Activated CD8-positive, alpha-beta memory T cell treated with anti-CD3 and anti-CD28 coated beads, Interleukin-2, amount 50 U/mL, for 1 hour (primary cell): ENCODE measurements around the gene PFAS.

Experiments
- DNase-seq: peaks from one replicate; pipeline ENCODE4 v3.0.0-alpha.2; 2020; ENCODE audit errors: extremely low read depth

PFAS gene

GRCh38 chr17:8294814-8295316 is 45.8 kb downstream of the PFAS start:
- DNase-seq: no peak

GRCh38 chr17:8300226-8300625 is 51.1 kb downstream of the PFAS start:
- no peak for DNase-seq

- DNase-seq: peak; percentile 36
Observed at GRCh38 chr17:8300627-8301242, 51.6 kb downstream of the PFAS start.

GRCh38 chr17:8310601-8311123 is 61.6 kb downstream of the PFAS start:
- no peak for DNase-seq

- no peak for DNase-seq
Observed at GRCh38 chr17:8311131-8311790, 62.2 kb downstream of the PFAS start.

- no peak for DNase-seq
Observed at GRCh38 chr17:8312251-8312650, 63.2 kb downstream of the PFAS start.

- no peak for DNase-seq
Observed at GRCh38 chr17:8312726-8313600, 63.9 kb downstream of the PFAS start.

GRCh38 chr17:8314797-8315763 is 66.0 kb downstream of the PFAS start:
- DNase-seq: no peak

GRCh38 chr17:8315764-8316217 is 66.7 kb downstream of the PFAS start:
- no peak for DNase-seq

- DNase-seq: no peak
Observed at GRCh38 chr17:8318010-8318935, 69.2 kb downstream of the PFAS start.
